Muscle layer of duodenum (tissue), 2 donors: ENCODE data around the gene ZDHHC14.

Experiments
- H3K27ac ChIP-seq: one replicate; pipeline ENCODE4 v1.7.0; 2013; ENCODE audit warnings: mild to moderate bottlenecking, low read length
- H3K27me3 ChIP-seq: one replicate; pipeline ENCODE4 v1.7.0; 2013; ENCODE audit warnings: low read depth, mild to moderate bottlenecking, control low read depth, low read length
- H3K36me3 ChIP-seq, 2 donors: one replicate each; pipeline ENCODE4 v1.7.0; 2013; ENCODE audit warnings: low read length in 2 of 2, control low read depth in 1 of 2, mild to moderate bottlenecking in 1 of 2; ENCODE audit not compliant: insufficient read depth in 2 of 2, control insufficient read depth in 1 of 2
- H3K4me1 ChIP-seq, 2 donors: one replicate each; pipeline ENCODE4 v1.7.0; 2013; ENCODE audit warnings: low read length in 2 of 2, mild to moderate bottlenecking in 2 of 2, control low read depth in 1 of 2, moderate library complexity in 1 of 2; ENCODE audit not compliant: insufficient read depth in 2 of 2, control insufficient read depth in 1 of 2
- H3K4me3 ChIP-seq, 2 donors: one replicate each; pipeline ENCODE4 v1.7.0; 2013; ENCODE audit warnings: low read length in 2 of 2, low read depth in 1 of 2, mild to moderate bottlenecking in 1 of 2
- H3K9me3 ChIP-seq, 2 donors: one replicate each; pipeline ENCODE4 v1.7.0; 2013; ENCODE audit warnings: low read length in 2 of 2, control low read depth in 1 of 2, mild to moderate bottlenecking in 1 of 2; ENCODE audit not compliant: control insufficient read depth in 1 of 2
- donor health status: healthy.

The ZDHHC14 gene

GRCh38 chr6:157725836-157726235 lies 344.8 kb downstream of the ZDHHC14 start:
- Histone ChIP-seq H3K27me3 (no peaks in the 10 kb centered on the region), H3K27ac (no peak overlapping the region), H3K9me3 (peaks cover 0 to 8% of the 10 kb centered on the region in 2 donors), H3K4me1 (peaks cover 0 to 4% of the 10 kb centered on the region in 2 donors), H3K4me3 (no peak overlapping the region), H3K36me3 (no peaks in the 10 kb centered on the region)

- Histone ChIP-seq H3K4me1 (peaks cover 0 to 4% of the 10 kb centered on the region in 2 donors), H3K36me3 (no peaks in the 10 kb centered on the region), H3K4me3 (no peak overlapping the region), H3K27me3 (no peaks in the 10 kb centered on the region), H3K9me3 (peaks cover 0 to 8% of the 10 kb centered on the region in 2 donors), H3K27ac (no peak overlapping the region)
Measured at GRCh38 chr6:157726892-157727628, 346.1 kb downstream of the ZDHHC14 start.
